Measurements from ENCODE around the gene BCORL1.

The BCORL1 gene

DNA sequence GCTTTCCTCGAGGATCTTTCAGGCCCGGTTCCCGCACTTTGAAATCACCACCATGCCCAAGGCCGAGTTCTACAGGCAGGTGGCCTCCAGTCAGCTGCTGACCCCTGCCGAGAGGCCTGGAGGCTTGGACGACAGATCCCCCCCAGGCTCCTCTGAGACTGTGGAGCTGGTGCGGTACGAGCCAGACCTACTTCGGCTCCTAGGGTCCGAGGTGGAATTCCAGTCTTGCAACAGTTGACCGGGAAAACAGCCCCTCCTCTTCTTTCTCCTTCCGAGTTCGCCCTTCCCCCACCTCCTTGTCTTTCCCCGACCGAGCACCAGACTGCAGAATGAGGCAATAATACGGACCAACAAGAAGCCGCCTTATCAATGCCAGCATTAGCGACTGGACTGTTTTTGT lies 73.5 kb downstream of the BCORL1 start:
- H3K27ac ChIP-seq, result no peak overlapping the region
- no peak for DNase-seq (ENCODE audit: low read depth, low spot score)

DNA sequence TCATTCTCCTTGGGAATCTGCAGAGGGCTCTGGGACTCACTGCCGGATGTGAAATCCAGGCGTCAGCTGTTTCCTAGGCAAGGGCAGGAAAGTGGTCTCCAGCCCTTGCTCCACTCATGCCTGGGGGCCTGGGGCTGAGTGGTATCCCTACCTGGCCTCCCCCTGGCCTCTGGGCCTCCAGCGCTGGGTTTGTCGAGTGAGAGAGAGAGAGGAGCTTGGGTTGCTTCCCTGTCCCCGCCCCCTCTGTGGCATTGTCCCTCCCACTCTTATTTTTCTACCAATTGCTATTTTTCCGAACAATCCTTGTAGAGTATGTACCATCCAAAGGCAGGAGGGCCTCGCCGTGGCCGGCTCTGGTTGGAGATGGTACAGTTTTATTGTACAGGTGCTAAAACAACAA lies 74.8 kb downstream of the BCORL1 start:
- DNase-seq (ENCODE audit: low read depth, low spot score), result no peak
- H3K27ac ChIP-seq, result no peak overlapping the region

DNA sequence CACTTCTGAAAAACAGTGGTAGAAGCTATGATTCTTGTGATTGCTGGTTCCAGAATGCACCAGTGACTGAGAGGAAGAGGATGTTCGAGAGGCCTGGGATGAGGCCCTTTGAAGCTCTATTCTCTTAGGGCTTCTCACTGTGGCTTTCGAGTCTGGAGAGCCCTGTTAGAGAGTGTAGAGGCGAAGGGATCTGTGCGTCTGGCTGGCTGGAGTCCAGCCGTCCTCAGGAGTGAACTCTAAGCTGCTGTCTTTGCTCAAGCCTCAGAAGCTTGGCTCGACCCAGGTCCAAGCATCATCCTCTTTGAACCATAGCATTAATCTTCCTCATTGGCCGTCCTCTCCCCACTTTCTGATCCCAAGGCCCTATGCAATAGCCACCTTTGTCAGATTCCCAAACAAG lies 76.2 kb downstream of the BCORL1 start:
- H3K27ac ChIP-seq, result no peak overlapping the region
- DNase-seq (ENCODE audit: low read depth, low spot score), result no peak

DNA sequence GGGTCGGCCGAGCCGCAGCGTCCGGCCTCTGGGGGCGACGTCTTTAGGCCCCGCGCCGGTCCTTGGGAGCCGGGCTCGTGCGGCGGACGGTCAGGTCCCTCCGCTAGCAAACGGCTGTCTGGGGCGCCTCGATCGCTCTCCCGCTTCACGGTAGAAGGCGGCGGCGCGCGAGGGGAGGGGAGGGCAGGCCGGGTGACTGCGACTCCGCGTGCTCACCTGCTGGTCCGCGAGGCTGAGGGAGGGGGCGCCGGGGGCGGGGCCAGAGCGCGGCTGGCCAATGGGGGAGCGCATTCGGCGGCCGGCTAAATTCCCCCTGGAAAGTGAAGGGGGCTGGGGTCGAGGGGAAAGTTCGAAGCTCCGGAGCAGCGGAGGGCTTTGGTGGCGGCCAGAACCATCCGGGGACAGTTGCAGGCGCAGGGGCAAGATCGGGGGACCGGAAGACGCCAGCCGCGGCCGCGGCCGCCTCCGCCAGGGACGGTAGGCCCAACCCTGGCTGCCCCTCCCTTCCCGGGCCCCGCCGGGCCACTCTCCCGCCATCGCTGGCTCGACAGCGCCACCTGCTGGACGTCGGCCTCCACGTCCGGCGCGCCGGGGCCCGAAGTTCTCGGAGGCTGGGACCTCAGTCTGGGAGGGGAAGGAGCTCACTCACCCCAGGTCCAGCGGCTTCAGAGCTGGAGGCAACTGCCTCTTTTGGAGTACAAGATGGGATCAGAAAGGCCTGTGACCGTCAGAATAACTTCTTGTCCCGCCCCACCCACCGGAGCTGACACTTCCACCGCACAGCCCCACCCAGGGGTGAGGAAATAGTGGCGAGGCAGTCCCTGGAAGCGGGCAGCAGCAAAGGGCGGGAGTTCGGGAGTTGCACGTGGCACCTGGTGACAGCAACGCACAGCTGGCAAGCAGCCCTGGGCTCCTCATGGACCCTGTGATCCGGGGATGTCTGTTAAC lies 78.0 kb downstream of the BCORL1 start:
- peak overlapping the region; percentile 29 for H3K27ac ChIP-seq
- no peak for DNase-seq (ENCODE audit: low read depth, low spot score)

DNA sequence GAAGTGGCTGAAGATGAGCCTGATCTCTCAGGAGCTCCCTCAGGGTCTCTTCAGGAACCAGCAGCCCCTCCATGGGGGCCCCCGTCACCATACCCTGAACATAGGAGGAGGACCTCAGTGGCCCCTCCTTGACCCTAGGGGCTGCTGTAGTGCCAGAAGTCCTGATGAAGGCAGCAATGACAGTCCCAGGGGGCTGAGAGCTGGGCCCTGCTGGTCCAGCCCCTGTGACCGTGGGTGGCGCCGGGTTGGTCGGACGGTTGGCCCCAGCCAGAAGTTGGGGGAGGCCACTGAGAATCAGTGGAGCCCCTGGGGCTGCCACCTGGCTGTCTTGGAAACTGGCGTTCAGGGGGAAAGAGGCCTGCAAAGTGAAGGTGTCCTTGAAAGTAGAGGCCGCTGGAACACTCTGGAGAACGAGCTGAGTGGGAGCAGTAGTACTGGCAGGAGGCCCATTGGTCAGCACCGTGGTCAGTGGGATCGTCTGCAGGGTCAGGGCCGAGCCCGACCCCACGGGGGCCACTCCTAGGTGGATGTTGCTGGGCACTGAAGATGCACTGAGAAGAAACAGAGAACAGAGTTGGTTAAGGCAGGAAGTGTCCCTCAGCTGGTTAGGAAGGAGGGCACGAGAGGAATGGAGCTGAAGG lies 84.7 kb downstream of the BCORL1 start:
- H3K27ac ChIP-seq, result no peak overlapping the region
- no peak for DNase-seq (ENCODE audit: low read depth, low spot score)

DNA sequence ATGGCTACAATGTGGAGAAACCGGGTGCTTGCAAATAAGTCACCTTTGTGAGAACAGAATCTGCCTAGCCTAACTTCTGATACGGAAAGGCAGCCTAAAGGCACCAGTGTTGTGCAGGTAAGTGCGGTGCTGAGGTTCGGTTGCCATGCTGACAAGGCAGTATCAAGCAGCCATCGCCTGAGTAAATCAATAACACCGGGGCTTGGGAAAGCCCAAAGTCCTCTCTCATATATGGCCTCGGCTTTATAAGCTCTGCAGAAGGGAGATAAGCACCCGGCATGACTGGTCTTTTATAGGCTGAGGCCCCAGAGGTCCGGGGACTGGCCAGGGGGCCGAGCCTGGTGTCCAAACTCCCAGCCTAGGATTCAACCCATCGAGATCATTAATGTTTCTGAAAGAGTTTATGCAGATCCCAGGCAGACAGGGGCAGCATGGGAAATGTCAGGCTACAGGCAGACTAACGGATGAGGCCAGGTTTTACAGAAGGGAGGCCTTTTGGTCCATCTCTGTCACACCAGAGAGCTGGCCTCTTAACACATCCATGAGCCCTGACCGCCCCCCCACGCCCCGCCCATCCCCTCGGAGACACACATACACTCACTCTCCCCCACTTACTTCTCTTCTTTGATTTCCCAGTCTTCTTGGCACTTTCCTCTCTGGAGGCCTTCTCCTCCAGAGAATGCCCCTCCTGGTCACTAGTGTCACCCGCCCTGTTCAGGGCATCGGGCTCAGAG lies 89.3 kb downstream of the BCORL1 start:
- H3K27ac ChIP-seq, result no peak overlapping the region
- DNase-seq (ENCODE audit: low read depth, low spot score), result no peak

DNA sequence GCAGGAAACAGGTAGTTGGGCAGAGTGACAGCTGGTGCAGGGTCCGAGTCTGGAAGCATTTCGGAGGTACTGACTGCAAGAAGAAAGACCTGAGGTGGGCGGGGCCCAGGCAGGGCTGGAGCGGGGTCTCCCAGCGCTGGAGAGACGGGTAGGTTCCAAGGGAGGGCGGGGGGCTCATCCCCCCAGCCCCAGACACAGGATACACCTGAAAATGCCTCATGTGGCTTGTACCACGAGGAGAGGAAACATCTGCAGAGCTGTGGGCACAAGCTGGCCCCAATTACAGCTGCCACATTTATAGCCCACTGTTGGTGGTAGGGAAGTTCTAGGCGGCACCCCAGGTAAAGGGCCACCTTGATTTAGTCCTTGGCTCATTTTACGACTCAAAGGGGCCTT lies 89.9 kb downstream of the BCORL1 start:
- H3K27ac ChIP-seq, result no peak overlapping the region
- DNase-seq (ENCODE audit: low read depth, low spot score), result no peak

DNA sequence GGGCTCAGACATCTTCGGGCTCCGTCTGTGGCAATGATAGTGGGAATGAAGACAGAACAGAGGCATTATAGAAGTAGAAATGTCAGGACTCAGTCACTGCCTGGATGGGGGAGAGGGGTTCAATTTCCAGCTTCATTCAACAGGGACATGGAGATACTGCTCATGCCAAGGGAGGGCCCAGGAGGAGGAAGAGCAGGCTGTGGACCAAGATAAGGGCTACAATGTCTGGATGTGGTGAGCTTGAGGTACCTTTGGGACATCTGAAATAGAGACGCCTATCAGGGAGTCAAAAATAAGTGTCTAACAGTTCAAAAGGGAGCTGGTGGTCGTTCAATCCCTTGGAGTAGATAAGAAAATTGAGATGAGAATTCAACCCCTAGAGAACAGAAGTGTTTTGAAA lies 93.3 kb downstream of the BCORL1 start:
- no peak overlapping the region for H3K27ac ChIP-seq
- no peak for DNase-seq (ENCODE audit: low read depth, low spot score)

DNA sequence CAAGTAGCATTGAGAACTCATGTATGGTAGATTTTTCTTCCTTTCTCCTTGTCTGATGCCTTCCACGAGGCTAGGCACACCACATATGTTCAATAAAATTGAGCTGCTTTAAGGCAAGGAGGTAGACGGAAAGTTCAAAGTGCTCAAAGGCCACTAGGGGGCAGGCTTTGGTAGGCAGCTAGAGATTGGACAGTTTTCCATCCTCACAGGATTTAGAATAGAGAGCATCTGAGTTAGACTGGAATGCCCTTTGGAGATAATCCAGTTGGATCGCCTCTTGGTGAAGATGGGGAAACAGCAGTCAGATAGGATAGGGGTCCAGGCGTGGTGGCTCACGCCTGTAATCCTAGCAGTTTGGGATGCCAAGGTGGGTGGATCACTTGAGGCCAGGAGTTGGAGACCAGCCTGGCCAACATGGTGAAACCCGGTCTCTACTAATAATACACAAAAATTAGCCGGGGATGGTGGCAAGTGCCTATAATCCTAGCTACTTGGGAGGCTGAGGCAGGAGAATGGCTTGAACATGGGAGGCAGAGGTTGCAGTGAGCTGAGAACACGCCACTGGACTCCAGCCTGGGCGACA lies 97.5 kb downstream of the BCORL1 start:
- no peak overlapping the region for H3K27ac ChIP-seq
- no peak for DNase-seq (ENCODE audit: low read depth, low spot score)

DNA sequence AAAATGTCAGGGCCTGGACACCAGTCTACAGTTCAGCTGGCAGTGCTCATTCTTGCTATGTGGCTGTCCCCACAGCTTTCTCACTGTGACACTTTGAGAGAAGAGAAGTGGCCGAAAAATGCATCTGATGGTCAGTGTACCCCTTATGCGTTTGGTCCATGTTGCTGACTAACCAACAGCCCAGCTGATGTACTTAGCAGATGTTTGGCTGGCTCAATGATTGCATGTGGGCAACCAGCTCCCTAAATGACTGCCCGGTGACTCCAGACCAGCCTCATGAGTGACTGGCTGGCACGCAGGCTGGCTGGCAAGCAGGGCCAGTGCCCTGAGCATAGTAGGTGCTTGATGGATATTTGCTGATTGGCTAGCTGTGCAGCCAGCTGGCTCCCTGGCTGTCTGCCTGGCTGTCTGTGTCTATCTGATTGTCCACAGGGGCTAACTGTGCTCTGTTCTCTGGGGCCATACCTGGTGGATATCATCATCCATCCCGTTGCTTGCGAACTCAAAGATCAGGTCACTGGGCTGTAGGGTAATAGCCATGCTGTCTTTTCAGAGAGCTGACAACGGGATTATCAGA lies 98.4 kb downstream of the BCORL1 start:
- no peak overlapping the region for H3K27ac ChIP-seq
- DNase-seq (ENCODE audit: low read depth, low spot score), result no peak

DNA sequence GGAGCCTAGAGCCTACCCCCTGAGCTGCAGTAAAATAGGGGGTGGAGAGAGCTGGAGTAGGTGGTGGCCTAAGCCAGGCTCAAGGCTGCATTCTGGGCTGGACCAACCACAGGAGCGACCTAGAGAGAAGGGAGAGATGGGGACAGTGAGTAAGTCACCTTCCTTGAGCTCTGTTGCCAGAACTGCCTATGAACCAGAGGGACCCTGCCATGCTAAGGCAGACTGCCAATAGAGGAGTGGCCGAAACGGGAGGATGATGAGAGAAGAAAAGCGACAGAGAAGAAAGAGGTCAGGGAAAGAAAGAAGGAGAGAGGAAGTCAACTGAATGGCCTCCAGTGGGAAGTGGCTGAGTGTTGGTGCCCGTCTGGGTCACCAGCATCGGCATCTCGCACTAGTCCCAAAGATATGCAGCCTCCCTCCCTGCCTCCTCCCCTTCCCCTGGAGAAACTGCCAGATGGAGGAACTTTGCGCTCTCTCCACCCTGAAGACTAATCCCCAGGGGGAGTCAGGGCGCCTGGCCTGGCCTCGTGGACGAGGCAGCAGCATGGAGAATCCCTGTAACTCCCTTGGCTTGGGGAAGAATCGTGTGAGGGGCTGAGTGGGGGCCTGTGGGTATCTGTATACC lies 99.1 kb downstream of the BCORL1 start:
- DNase-seq (ENCODE audit: low read depth, low spot score), result no peak
- H3K27ac ChIP-seq, result no peak overlapping the region

DNA sequence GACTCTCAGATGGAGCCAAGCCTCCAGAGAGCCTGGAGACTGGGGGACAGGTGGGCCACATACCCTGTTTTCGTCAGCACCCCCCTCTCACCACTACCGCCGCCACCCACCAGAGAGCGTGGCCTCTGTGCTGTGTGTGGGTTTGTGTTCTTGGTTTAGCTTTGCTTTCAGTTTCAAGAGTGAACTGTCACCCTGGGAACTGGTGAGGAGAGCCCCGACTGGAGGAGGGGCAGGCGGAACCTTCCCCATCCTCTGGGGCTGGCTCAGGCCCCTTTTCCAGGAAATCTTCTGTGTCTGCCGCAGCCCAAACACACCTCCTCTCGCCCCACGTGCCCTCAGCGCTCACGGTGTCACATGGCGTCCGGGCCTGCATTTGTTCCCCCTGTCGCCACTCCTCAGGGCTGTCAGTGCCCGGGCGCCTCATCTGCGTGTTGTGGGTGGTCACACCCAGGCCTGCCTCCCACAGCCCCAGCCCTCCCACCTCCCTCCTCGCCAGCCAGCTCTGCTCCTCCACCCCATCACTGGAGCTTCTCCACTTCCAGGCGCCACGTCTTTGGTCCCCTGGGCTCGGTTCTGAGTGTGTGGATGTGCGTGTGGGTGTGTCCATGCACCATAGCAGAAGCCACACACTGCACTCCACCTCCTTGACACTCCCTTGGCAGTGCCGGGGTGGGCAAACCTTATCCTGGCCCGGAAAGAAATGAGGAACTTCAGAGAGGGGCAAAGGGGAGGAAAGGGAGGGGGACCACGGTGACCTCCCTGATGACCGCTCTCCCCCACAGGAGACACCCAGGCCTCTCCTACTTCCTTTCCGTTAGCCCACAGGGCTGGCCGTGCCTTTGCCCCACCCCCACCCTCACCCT lies 100.0 kb downstream of the BCORL1 start:
- no peak overlapping the region for H3K27ac ChIP-seq
- DNase-seq (ENCODE audit: low read depth, low spot score), result no peak

DNA sequence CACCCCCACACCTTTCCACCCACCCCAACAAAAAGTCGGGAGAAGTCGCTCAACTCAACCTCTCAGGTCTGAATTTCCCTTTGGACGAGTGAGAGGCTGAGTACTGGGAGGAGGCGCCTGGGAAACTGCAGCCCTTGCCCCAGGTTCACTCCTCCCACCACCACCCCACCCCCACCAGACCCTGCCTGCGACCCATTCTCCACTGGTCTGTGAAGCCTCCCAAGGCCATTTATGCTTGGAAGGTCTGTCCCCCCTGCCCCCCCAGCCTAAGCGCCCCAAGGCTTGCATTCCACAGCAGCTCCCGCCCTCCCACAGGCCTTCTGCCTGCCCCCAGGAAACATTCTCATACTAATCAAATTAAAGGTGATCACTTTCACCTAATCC lies 100.7 kb downstream of the BCORL1 start:
- H3K27ac ChIP-seq, result no peak overlapping the region
- no peak for DNase-seq (ENCODE audit: low read depth, low spot score)

DNA sequence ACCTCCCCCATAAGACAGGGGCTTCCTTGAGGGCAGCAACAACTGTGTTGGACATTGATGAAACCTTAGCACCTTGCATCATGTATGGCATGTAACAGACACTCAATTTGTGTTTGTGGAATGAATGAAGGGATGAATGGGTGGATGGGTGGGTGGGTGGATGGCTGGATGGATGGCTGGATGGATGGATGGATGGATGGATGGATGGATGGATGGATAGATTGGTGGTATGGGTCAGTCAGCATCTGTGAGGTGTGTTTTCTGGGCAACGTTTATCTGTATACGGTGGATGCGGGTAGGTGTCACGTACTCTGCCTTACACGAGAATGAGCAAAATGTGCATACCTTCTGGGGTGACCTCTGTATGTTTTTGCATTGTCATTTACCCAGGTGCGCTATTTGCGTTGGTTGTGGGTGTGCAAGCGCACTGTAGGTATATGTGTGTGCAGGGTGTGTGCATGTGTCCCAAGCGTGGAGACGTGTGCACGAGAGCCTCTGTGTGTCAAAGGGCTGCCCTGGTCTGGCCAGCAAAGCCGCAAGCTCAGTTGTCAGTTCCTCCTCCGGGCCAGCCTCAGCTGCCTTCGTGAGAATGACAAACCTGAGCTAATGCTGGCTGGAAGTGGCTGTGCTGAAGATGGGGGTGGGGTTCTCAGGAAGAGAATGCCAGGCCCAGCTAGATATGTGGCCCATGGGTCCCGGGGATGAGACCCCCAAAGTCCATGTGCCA lies 101.4 kb downstream of the BCORL1 start:
- DNase-seq (ENCODE audit: low read depth, low spot score), result no peak
- H3K27ac ChIP-seq, result no peak overlapping the region

DNA sequence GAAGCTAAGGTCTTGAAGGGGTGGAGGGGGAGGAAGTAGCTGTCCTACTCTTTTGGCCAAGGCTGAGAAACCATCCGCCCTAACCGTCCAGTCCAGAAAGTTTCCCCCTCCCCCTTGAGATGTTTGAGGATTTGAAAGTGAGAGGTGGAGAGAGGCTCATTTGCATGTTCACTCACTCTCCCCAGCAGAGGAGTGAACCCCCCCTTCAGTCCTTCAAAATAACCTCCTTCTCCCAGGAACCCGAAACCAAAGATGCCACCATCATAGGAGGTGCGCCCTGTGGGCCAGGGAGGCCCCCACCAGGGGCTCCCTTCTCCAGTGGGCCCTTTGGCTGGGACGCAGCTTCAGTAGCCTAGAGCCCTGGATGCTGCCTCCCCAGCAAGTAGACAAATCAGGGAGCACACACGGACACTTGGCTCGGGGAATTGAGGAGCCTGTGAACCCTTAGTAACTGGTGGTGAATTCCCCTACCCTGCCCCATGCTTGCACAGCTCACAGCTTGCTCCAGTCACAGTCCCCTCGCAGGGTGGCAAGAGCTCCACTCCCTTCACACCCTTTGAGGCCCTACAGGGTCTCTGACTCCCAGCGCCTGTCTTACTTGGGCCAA lies 102.3 kb downstream of the BCORL1 start:
- H3K27ac ChIP-seq, result no peak overlapping the region
- no peak for DNase-seq (ENCODE audit: low read depth, low spot score)

DNA sequence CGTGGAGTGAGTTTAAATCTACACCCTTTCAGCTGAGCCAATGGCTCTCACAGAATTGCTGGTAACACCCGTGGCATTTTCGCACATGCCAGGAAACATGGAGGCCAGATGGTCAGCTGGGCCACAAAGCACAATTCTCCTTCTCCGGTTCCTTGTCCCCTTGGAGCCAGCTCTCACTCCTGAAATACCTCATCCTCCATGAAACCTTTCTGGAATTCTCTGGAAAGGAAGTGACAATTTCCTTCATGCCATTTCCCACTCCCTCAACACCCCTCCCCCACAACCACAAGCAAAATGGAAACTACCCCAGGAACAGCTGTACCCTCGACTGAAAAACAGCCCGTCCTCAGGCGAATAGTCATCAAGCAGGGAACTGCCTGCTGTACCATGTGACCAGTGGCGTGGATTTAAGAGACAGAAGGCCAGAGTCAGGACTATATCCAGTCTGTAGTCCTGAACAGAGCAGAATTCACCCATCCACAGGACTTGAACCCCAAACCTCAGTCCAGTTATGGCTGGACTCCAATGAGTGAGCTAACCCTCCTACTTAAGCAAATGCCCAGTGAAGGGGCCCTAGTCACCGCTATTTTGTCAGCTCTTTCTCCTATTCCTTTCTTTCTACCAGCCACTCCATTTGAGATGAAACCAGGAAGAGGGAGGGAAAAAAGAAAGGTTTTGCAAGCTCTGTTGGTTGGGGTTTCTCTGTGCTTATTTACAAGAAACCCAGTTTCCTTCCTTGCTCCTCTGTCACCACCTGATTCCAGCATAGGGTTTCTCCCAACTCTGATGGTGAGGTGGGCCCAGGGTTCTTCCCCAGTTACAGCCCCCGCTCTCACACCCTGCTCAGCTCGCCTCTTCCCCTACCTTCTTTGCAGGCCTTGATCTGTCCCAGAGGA lies 103.4 kb downstream of the BCORL1 start:
- no peak overlapping the region for H3K27ac ChIP-seq
- DNase-seq (ENCODE audit: low read depth, low spot score), result no peak

Measured in epithelial cell of prostate (primary cell).